LNCAP (cell line): Measurements from ENCODE around the gene ST14.

Source experiments
- CTCF ChIP-seq: fragments of 450-650 bp; IDR thresholded peaks from 2 replicates; pipeline ENCODE4 v1.5.1; 2017; ENCODE audit warnings: mild to moderate bottlenecking

ST14 gene

GRCh38 chr11:130159657-130160497, at the start of gene ST14:
ST14 (plus strand) TSS chr11:130159782; CDS start chr11:130159980, 198 bp downstream.
- TF ChIP-seq CTCF = no peak

- no peak for TF ChIP-seq CTCF
Measured at GRCh38 chr11:130110339-130111108, 49.1 kb upstream of the ST14 start.

GRCh38 chr11:130112071-130112830, 47.3 kb upstream of the ST14 start:
- TF ChIP-seq CTCF = no peak

GRCh38 chr11:130114281-130114680, 45.3 kb upstream of the ST14 start:
- TF ChIP-seq CTCF = no peak

- no peak for TF ChIP-seq CTCF
Measured at GRCh38 chr11:130114726-130115125, 44.9 kb upstream of the ST14 start.

GRCh38 chr11:130115218-130115617, 44.4 kb upstream of the ST14 start:
- no peak for TF ChIP-seq CTCF

- TF ChIP-seq CTCF = no peak
Measured at GRCh38 chr11:130118165-130118564, 41.4 kb upstream of the ST14 start.
